Brain microvascular endothelial cell (primary cell): ENCODE measurements around the gene POLR3H.

Experiments used
- DNase-seq: peaks from one replicate; pipeline ENCODE4 v3.0.0-alpha.2; 2020
- H3K27ac ChIP-seq: fragments of 250-450 bp; sonication (Bioruptor Pico); 2 replicates; pipeline ENCODE4 v1.5.1; 2020; ENCODE audit warnings: mild to moderate bottlenecking, moderate library complexity
- H3K27me3 ChIP-seq: fragments of 250-450 bp; sonication (Bioruptor Pico); replicated peaks from 2 replicates; pipeline ENCODE4 v1.5.1; 2020; ENCODE audit warnings: mild to moderate bottlenecking
- H3K36me3 ChIP-seq: fragments of 250-450 bp; sonication (Bioruptor Pico); replicated peaks from 2 replicates; pipeline ENCODE4 v1.5.1; 2020; ENCODE audit warnings: mild to moderate bottlenecking
- H3K4me3 ChIP-seq: 2 replicates; pipeline ENCODE4 v1.5.1; 2011; ENCODE audit warnings: low read depth, mild to moderate bottlenecking, control low read depth, low read length, moderate library complexity
- in situ Hi-C: cut with HindIII; loops from 2 replicates; pipeline ENCODE4 v1.10.0; 2017; ENCODE audit warnings: low sequenced_read_pairs, low pct_ligation_motif_present
- TF ChIP-seq, protein P1 (sequence below): IDR thresholded peaks from 2 replicates; pipeline ENCODE4 v1.5.1; 2011; ENCODE audit warnings: low read depth, mild to moderate bottlenecking, moderate library complexity, low read length, control low read depth, inconsistent platforms; ENCODE audit errors: missing control alignments

POLR3H gene

DNA sequence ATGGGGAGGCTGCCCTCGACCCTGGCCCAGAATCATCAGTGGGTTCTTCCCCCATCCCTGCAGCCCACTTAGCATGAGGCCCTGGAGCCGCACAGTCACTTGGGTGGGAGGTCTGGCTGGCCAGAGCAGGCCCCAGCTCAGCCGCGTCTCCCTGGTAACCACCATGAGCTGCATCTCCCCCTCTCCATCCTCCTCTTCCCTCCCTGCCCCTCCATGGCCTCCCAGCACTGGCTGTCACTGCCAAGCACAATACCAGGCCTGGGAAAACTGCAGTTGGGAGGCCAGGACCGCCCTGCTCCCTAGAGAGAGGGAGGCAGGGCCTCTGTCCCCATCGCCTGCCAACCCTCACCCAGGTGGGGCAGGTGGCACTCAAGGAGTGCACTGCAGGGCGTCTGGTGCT lies 24.5 kb upstream of the POLR3H start:
- H3K27ac ChIP-seq = no peak overlapping the region
- H3K36me3 ChIP-seq = no peaks in the 10 kb centered on the region
- H3K27me3 ChIP-seq = no peaks in the 10 kb centered on the region
- TF ChIP-seq, protein P1, sequence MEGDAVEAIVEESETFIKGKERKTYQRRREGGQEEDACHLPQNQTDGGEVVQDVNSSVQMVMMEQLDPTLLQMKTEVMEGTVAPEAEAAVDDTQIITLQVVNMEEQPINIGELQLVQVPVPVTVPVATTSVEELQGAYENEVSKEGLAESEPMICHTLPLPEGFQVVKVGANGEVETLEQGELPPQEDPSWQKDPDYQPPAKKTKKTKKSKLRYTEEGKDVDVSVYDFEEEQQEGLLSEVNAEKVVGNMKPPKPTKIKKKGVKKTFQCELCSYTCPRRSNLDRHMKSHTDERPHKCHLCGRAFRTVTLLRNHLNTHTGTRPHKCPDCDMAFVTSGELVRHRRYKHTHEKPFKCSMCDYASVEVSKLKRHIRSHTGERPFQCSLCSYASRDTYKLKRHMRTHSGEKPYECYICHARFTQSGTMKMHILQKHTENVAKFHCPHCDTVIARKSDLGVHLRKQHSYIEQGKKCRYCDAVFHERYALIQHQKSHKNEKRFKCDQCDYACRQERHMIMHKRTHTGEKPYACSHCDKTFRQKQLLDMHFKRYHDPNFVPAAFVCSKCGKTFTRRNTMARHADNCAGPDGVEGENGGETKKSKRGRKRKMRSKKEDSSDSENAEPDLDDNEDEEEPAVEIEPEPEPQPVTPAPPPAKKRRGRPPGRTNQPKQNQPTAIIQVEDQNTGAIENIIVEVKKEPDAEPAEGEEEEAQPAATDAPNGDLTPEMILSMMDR = no peak
- DNase-seq = no peak
- no peak overlapping the region for H3K4me3 ChIP-seq
- in situ Hi-C loops = no loop called here

DNA sequence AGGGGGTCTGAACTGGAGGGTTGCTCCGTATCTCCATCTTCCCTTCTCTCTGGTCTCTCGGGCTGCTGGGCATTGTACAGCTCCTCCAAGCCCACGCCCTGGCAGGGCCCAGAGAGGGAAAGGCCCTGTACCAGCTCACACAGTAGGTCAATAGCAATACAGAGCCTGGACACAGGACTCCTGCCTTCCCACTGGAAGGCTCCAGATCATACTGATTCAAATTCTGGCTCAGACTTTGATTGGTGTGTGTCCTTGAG lies 23.2 kb upstream of the POLR3H start:
- no peaks in the 10 kb centered on the region for H3K36me3 ChIP-seq
- no peaks in the 10 kb centered on the region for H3K27me3 ChIP-seq
- H3K4me3 ChIP-seq = no peak overlapping the region
- TF ChIP-seq, protein P1 = no peak
- no peak for DNase-seq
- no peak overlapping the region for H3K27ac ChIP-seq
- in situ Hi-C loops = no loop called here

DNA sequence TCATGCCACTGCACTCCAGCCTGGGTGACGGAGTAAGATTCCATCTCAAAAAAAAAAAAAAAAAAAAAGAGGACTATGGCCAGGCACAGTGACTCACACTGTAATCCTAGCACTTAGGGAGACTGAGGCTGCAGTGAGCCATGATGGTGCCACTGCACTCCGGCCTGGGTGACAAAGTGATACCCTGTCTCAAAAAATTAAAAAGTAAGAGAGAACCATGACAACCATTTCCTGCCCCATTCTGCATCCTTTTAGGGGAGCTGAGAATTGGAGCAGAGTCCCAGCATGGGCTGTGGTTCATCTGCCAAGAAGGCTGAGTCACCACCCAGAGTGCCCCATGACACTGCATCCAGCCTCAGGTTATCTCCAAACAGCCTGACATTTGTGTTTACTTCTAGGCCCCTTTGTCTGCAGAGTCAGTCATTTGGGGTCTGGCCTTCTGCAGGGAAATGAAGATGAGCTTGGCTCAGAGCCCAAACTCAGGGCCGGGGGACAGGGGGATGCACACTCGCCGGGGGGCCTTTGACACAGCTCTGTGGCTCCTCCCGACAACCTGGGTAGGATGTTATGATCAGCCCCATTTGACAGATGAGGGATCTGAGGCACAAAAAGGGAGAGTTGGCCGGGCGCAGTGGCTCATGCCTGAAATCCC lies 21.3 kb upstream of the POLR3H start:
- Histone ChIP-seq H3K36me3 (no peaks in the 10 kb centered on the region), H3K27me3 (no peaks in the 10 kb centered on the region), H3K4me3 (no peak overlapping the region), H3K27ac (peak overlapping the region; percentile 58)
- TF ChIP-seq, protein P1 = no peak
- in situ Hi-C loops = no loop called here
- DNase-seq = peak; percentile 82

DNA sequence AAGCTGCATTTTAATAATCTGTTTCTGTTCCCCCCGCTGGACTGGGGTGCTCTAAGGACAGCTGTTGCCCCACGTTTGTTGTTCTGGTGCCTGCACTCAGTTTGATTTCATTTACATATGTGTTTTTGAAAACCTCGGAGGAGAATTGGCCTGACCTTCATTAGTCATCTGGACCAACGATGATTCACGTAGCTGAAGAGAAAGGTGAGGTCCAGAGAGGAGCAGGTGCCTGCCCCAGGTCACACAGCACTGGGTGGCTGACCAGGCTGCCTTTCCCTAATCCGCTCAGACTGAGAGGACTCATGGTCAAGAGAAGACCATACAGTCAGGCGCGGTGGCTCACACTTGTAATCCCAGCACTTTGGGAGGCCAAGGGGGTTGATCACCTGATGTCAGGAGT lies 20.3 kb upstream of the POLR3H start:
- TF ChIP-seq, protein P1 = no peak
- Histone ChIP-seq H3K4me3 (no peak overlapping the region), H3K27me3 (no peaks in the 10 kb centered on the region), H3K36me3 (no peaks in the 10 kb centered on the region), H3K27ac (no peak overlapping the region)
- in situ Hi-C loops = no loop called here
- no peak for DNase-seq

DNA sequence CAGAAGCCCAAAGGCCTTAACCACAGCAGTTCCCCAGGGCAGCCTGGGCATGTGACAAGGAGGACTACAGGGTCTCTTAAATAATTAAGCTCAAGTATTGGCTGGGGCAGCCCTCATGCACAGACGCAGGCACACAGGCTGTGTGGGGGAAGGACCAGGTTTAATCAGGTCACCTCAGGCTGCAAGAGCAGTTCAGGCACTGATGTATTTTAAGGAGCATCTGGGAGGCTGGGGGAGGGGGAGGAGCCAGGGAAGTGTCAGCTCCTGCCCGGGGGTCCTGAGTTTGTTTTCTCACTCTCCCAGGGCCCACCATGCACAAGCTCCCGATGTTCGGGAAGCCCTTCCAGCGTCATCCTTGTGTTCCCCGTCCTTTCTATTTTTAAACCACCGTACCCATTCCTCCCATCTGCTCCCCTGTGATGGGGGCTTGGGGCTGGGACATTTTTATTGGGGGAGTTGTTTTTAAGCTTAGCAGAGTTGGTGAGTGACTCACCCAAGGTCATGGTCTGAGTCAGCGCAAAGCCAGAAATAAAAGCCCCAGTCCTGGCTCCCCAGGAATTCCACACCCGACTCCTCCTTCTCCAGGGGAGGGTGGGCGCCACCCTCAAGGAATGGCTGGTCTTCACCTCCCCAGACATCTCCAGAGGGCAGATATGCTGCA lies 18.9 kb upstream of the POLR3H start:
- in situ Hi-C loops = no loop called here
- H3K27ac ChIP-seq = peak overlapping the region; percentile 4
- DNase-seq = peak; percentile 70
- TF ChIP-seq, protein P1 = no peak
- no peaks in the 10 kb centered on the region for H3K27me3 ChIP-seq
- H3K4me3 ChIP-seq = peak overlapping the region; percentile 29
- H3K36me3 ChIP-seq = no peaks in the 10 kb centered on the region

DNA sequence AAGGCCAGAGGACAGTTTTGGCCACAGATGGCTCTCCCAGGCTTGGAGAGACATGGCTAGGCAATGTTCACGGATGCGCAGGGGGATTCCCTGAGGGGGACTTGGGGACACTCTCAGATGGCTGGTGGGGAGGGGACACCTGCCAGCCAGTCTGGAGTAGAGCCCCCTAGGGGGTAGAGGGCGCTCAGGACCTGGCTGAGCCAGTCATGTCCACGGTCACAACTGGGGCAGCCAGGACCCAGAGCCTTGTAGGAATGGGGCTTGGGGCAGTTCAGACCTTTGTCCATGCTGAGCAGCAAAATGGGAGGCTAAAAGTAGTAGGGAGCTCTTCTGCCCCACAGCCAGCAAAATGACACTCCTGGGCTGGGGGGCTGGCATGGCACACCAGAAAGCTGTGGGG lies 18.2 kb upstream of the POLR3H start:
- TF ChIP-seq, protein P1 = no peak
- Histone ChIP-seq H3K36me3 (no peaks in the 10 kb centered on the region), H3K4me3 (no peak overlapping the region), H3K27me3 (no peaks in the 10 kb centered on the region), H3K27ac (no peak overlapping the region)
- DNase-seq = no peak
- in situ Hi-C loops = no loop called here
